ENCODE measurements around the gene METTL3.
A peak's percentile ranks its signal among the peaks of the same experiment; 100 is the strongest.
"Not testable (repeated sequence)": the region's sequence is repeated elsewhere in the genome, so short reads cannot be mapped to it uniquely, and the experiment has no call there.

METTL3 gene

DNA sequence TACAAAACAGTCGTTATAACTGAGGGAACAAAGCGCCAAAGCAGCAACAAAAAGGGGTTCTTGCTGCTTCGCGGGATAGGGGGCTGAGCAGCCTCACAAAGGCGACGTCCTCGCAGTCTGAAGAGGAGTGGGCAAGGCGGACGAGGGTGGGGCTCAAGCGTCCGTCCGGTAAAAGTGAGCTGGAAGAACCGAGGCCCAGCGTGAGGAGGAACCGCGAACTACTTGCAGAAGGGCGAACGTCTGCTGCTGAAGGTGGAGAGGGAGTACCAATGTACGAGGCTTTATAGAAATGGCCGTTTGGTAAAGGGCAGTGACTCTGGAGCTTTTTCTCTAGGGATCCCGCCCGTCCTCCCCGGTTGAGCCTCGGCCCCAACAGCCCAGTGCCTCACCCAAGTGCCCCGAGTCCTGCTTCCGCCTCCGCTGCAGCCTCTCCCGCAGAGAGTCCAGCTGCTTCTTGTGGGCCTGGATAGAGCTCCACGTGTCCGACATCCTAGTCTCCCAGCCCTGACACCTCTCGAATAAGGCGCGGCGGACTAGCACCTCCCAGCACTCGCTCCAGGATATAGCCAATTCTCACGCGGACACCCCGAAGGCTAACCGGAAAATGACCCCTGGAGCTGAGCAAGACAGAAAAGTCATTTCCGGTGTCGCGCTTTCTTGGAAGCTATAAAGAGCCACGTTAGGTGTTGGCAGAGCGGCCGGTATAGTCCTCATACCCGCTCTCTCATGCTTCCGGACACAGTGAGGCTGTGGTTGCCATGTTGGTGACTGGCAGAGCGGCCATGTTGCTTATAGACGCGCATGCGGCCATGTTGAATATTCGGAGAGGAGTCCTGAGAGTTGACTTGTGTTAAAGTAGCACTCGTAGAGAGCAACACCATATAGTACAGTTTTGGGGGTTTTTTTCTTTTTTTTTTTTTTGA lies at the start of gene METTL3:
TSS of gene METTL3 (minus strand) at position 606 of the 923 bp plus-strand sequence. CDS start at position 489, 117 bp downstream.
- H3K4me3 ChIP-seq (ENCODE audit: low read depth, low read length), result peak within 1 kb of the TSS; percentile 96
- DNase-seq (ENCODE audit: low read depth), result peak; percentile 99
- TF ChIP-seq, protein P1, sequence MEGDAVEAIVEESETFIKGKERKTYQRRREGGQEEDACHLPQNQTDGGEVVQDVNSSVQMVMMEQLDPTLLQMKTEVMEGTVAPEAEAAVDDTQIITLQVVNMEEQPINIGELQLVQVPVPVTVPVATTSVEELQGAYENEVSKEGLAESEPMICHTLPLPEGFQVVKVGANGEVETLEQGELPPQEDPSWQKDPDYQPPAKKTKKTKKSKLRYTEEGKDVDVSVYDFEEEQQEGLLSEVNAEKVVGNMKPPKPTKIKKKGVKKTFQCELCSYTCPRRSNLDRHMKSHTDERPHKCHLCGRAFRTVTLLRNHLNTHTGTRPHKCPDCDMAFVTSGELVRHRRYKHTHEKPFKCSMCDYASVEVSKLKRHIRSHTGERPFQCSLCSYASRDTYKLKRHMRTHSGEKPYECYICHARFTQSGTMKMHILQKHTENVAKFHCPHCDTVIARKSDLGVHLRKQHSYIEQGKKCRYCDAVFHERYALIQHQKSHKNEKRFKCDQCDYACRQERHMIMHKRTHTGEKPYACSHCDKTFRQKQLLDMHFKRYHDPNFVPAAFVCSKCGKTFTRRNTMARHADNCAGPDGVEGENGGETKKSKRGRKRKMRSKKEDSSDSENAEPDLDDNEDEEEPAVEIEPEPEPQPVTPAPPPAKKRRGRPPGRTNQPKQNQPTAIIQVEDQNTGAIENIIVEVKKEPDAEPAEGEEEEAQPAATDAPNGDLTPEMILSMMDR (IDR thresholded peaks at IDR 0.05; ENCODE audit: insufficient read depth, low read depth, low read length, missing control alignments), result no peak

DNA sequence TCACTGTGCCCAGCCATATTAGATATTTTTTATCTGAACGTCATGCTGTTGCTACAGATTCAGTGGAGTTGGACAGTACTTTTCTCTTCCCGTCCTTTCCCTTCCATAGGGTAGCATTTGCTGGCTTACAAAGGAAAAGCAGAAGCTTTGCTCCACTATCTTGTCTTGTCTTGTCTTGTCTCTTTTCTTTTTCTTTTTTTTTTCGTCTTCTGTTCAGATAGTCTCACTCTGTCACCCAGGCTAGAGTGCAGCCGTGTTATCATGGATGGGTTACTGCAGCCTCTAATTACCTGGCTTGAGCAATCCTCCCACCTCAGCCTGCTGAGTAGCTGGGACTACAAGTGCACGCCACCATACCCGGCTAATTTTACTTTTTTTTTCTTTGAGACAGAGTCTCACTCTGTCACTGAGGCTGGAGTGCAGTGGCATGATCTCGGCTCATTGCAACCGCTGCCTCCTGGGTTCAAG lies 47.6 kb upstream of the METTL3 start:
- no peak for DNase-seq (ENCODE audit: low read depth)
- H3K4me3 ChIP-seq (ENCODE audit: low read depth, low read length), result no peak overlapping the region
- TF ChIP-seq, protein P1 (IDR thresholded peaks at IDR 0.05; ENCODE audit: insufficient read depth, low read depth, low read length, missing control alignments), result no peak

- peak overlapping the region; percentile 33 for H3K4me3 ChIP-seq (ENCODE audit: low read depth, low read length)
- peak; percentile 89 for DNase-seq (ENCODE audit: low read depth)
- TF ChIP-seq, protein P1 (IDR thresholded peaks at IDR 0.05; ENCODE audit: insufficient read depth, low read depth, low read length, missing control alignments), result peak; percentile 53
These were observed 46.2 kb upstream of the METTL3 start for GRCh38 chr14:21557084-21557901.

GRCh38 chr14:21556378-21557083 lies 45.4 kb upstream of the METTL3 start:
- TF ChIP-seq, protein P1 (IDR thresholded peaks at IDR 0.05; ENCODE audit: insufficient read depth, low read depth, low read length, missing control alignments), result no peak
- no peak overlapping the region for H3K4me3 ChIP-seq (ENCODE audit: low read depth, low read length)
- DNase-seq (ENCODE audit: low read depth), result no peak

DNA sequence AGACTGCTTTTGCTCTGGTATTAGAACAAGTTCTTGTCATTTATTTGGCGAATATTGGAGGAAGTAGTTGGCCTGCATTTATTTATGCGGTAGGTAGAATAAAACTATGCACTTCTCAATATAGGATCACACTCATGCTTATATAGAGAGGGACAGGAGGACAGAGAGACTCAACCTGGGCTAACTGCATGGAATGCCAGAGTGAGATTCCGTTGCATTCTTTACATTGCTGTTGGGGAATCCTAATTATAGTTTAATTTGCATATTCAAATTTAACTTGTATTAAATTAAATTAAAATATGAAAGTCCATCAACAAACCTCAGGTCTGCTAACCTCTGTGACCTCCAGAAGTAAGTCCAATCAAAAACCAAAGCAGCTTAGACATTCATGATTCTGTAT lies 42.1 kb upstream of the METTL3 start:
- TF ChIP-seq, protein P1 (IDR thresholded peaks at IDR 0.05; ENCODE audit: insufficient read depth, low read depth, low read length, missing control alignments), result no peak
- H3K4me3 ChIP-seq (ENCODE audit: low read depth, low read length), result no peak overlapping the region
- no peak for DNase-seq (ENCODE audit: low read depth)

DNA sequence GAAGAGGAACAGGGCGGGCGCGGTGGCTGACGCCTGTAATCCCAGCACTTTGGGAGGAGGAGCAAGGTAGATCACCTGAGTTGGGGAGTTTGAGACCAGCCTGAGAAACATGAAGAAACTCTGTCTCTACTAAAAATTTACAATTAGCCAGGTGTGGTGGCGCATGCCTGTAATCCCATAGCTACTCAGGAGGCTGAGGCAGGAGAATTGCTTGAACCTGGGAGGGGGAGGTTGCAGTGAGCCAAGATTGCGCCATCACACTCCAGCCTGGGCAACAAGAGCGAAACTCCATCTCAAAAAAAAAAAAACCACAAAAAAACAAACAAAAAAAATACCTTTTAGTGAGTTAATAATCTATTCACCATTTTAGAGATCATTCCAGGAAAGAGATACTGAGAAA lies 33.4 kb upstream of the METTL3 start:
- not testable (repeated sequence) for H3K4me3 ChIP-seq (ENCODE audit: low read depth, low read length); DNase-seq (ENCODE audit: low read depth)
